ENCODE results near the gene CFAP69.

DNA sequence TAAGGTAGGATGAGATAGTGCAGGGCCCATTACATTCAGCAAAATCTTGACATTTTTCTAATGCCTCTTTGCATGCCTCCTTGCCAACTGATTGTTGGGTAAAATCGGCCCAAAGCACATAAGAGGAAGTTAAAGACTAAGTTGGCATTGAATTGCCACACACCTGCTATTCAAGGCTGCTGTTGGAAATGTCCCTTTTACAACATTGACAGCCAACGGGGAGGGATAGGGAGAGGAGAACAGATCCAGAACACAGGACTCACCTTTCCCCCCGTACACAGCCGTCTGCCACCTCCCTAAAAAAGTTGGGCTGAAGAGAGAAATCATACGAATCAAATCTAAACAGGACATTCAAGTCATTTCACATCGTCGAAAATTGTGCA lies 75.4 kb downstream of the CFAP69 start:
- TF ChIP-seq CTCF (IDR thresholded peaks at IDR 0.05) (no peak), POLR2A (IDR thresholded peaks at IDR 0.05) (no peak)
